GM12878 (cell line): Measurements from ENCODE around the gene NTF3. TPM values are rescaled to one million over a fixed set of nuclear protein-coding genes. Genes with fewer than 3 reads are reported as not detected.

Experiments used
- ATAC-seq: fragments of 200-7000 bp; cut with Tn5 transposase; 3 replicates; pipeline ENCODE4 v1.9.1; 2020; ENCODE audit warnings: mild to moderate bottlenecking, moderate library complexity
- BruUV-seq: library from RNA; stranded (reverse); fragments of 400-500 nt; replicated peaks from 2 replicates; lab custom pipeline; 2021; lab: Mats Ljungman, UMichigan
- CTCF ChIA-PET: fragments of 300-600 bp; sonication (Branson Sonifier 250); formaldehyde crosslinking; extraction: SDS; loops from one replicate; lab custom pipeline; 2021; ENCODE audit warnings: inconsistent platforms; lab: Yijun Ruan, JAX
- POLR2A ChIA-PET: fragments of 350-600 bp; formaldehyde crosslinking; extraction: SDS; loops from one replicate; lab custom pipeline; 2021; ENCODE audit warnings: inconsistent platforms; lab: Charles Lee
- RAD21 ChIA-PET: fragments of 300-600 bp; sonication (Branson Sonifier 250); formaldehyde crosslinking; loops from one replicate; lab custom pipeline; 2023; ENCODE audit warnings: antibody characterized with exemption; ENCODE audit not compliant: unreplicated experiment; lab: Charles Lee
- SMC1A ChIA-PET: fragments of 300-600 bp; sonication (Branson Sonifier 250); formaldehyde crosslinking; loops from one replicate; lab custom pipeline; 2023; ENCODE audit not compliant: unreplicated experiment, uncharacterized antibody; lab: Charles Lee
- DNase-seq: peaks from one replicate; pipeline ENCODE4 v3.0.0-alpha.2; 2011; ENCODE audit warnings: low read depth, low spot score
- FAIRE-seq: peaks from 3 replicates; lab custom pipeline; 2011; peaks lifted over from hg19 to GRCh38; lab: Jason Lieb, UNC
- H2AFZ ChIP-seq: 2 replicates; pipeline ENCODE4 v1.6.0; 2011; ENCODE audit warnings: low read depth, low read length, control low read depth; ENCODE audit not compliant: control insufficient read depth
- H3K27ac ChIP-seq: 2 replicates; pipeline ENCODE4 v1.5.1; 2011; ENCODE audit warnings: control low read depth; ENCODE audit not compliant: control insufficient read depth, insufficient read depth
- H3K27me3 ChIP-seq, 2 experiments: replicated peaks in 1 of 2; 2 replicates each; pipeline versions ENCODE4 v1.6.0 to v1.6.1; 2011; ENCODE audit warnings: low read length in 1 of 2; ENCODE audit not compliant: control insufficient read depth in 2 of 2, insufficient read depth in 2 of 2
- H3K36me3 ChIP-seq, 2 experiments: 2 replicates each; pipeline ENCODE4 v1.5.1; 2011; ENCODE audit warnings: low read length in 1 of 2; ENCODE audit not compliant: control insufficient read depth in 2 of 2, insufficient read depth in 2 of 2
- H3K4me1 ChIP-seq: 2 replicates; pipeline ENCODE4 v1.6.1; 2011; ENCODE audit warnings: mild to moderate bottlenecking, low read length, moderate library complexity, mixed read lengths; ENCODE audit not compliant: control insufficient read depth, insufficient read depth
- H3K4me2 ChIP-seq: 2 replicates; pipeline ENCODE4 v1.6.0; 2011; ENCODE audit warnings: control low read depth; ENCODE audit not compliant: control insufficient read depth, insufficient read depth
- H3K4me3 ChIP-seq: fragments of 200-600 bp; sonication (generic); 2 replicates; pipeline ENCODE4 v1.5.1; 2016
- H3K79me2 ChIP-seq: 2 replicates; pipeline ENCODE4 v1.6.0; 2011; ENCODE audit warnings: low read length; ENCODE audit not compliant: control insufficient read depth, insufficient read depth
- H3K9ac ChIP-seq: 2 replicates; pipeline ENCODE4 v1.8.0; 2011; ENCODE audit warnings: low read length, control low read depth, mixed read lengths; ENCODE audit not compliant: control insufficient read depth, insufficient read depth
- H3K9me3 ChIP-seq: replicated peaks from 3 replicates; pipeline ENCODE4 v1.5.1; 2011; ENCODE audit warnings: mild to moderate bottlenecking, low read length; ENCODE audit not compliant: control insufficient read depth, insufficient read depth
- H4K20me1 ChIP-seq: 2 replicates; pipeline ENCODE4 v1.6.0; 2011; ENCODE audit not compliant: control insufficient read depth, insufficient read depth
- NFXL1 ChIP-seq: fragments of 450-650 bp; IDR thresholded peaks from 2 replicates; pipeline ENCODE4 v1.6.1; 2017; ENCODE audit warnings: antibody characterized with exemption, mild to moderate bottlenecking, borderline replicate concordance
- NR2F1 ChIP-seq: fragments of 450-650 bp; conservative IDR thresholded peaks from 2 replicates; pipeline ENCODE4 v1.6.1; 2017; ENCODE audit warnings: mild to moderate bottlenecking
- TAF1 ChIP-seq: IDR thresholded peaks from 2 replicates; pipeline ENCODE4 v1.6.1; 2011; ENCODE audit warnings: mild to moderate bottlenecking, low read depth, low read length, borderline replicate concordance
- ZNF24 ChIP-seq: fragments of 450-650 bp; IDR thresholded peaks from 2 replicates; pipeline ENCODE4 v1.6.1; 2017; ENCODE audit warnings: antibody characterized with exemption, mild to moderate bottlenecking
- ZZZ3 ChIP-seq: IDR thresholded peaks from 2 replicates; pipeline ENCODE4 v1.6.1; 2011; ENCODE audit warnings: low read depth; ENCODE audit not compliant: control insufficient read depth, insufficient read length
- WGBS: methylation state at CpG from one replicate; pipeline ENCODE4 v1.1.6; 2016; ENCODE audit warnings: low lambda C conversion rate; ENCODE audit not compliant: insufficient replicate concordance, insufficient coverage; ENCODE audit errors: missing lambda C conversion rate; 5-methylcytosine and 5-hydroxymethylcytosine counted together
- in situ Hi-C: fragments of 300-500 bp; cut with MboI; formaldehyde crosslinking; loops from 9 replicates; pipeline ENCODE4 v1.14.3; 2018; ENCODE audit warnings: mixed read lengths
- intact Hi-C: fragments of 100-400 bp; cut with micrococcal nuclease; formaldehyde crosslinking; loops from one replicate; pipeline ENCODE4 v1.14.2; 2022; ENCODE audit not compliant: unreplicated experiment
- polyA plus RNA-seq, 11 experiments: library from polyadenylated mRNA; depleted of rRNA in 4 of 11; unstranded in 6 of 11; stranded (reverse) in 5 of 11; fragments of >200 nt; fragmentation: Nextera tagmentation in 4 of 11; fragmentation: Illumina TruSeq in 1 of 11; extraction: Ambion mirVana in 4 of 11; extraction: Trizol in 1 of 11; gene quantifications; 1 replicate in 1 of 11; 2 replicates in 10 of 11; pipeline versions ENCODE4 v1.2.1 to v1.2.3, GENCODE V29; 2011 to 2016; ENCODE audit warnings: inconsistent platforms in 2 of 11, missing spikeins in 2 of 11, low read depth in 1 of 11
- total RNA-seq, 4 experiments: library from RNA; depleted of rRNA in 3 of 4; stranded (reverse); fragments of >200 nt in 3 of 4; fragmentation: Illumina TruSeq in 1 of 4; extraction: Trizol in 1 of 4; gene quantifications; 2 replicates each; pipeline versions ENCODE4 v1.2.1 to v1.2.3, GENCODE V29; 2013 to 2021
- TF ChIP-seq, protein P1 (sequence below): fragments of 450-650 bp; IDR thresholded peaks from 2 replicates; pipeline ENCODE4 v1.6.1; 2017; ENCODE audit warnings: mild to moderate bottlenecking

The NTF3 gene
- total and polyA plus RNA-seq, 10 of the 15 experiments (the other 5 are each of a cell fraction or from before 2014, with no cell fraction given): 0.07 TPM; not detected in 9

DNA sequence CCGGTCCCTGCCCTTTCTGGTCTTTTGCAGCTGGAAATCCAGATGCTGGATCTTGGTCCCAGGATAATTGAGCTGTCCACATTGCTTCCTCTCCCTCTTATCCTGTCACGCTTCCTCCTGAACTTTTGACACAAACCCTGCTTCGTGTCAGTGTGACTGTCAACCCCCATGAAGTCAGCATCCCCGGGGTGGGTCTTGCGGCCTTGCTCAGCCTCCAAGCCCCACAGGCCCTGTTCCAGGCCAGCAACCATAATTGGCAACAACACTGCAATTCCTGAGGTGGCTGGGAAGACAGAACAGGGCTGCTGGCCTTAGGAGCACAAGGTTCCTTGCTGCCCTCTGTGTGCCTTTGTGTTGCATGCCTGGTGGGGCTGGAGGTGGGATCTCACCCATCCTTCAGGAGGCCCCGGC is 74.9 kb downstream of the NTF3 start:
- no peak for TF ChIP-seq ZZZ3
- TF ChIP-seq NR2F1: no peak
- no peak for TF ChIP-seq TAF1
- TF ChIP-seq ZNF24: no peak
- no peak for TF ChIP-seq NFXL1
- TF ChIP-seq, protein P1, sequence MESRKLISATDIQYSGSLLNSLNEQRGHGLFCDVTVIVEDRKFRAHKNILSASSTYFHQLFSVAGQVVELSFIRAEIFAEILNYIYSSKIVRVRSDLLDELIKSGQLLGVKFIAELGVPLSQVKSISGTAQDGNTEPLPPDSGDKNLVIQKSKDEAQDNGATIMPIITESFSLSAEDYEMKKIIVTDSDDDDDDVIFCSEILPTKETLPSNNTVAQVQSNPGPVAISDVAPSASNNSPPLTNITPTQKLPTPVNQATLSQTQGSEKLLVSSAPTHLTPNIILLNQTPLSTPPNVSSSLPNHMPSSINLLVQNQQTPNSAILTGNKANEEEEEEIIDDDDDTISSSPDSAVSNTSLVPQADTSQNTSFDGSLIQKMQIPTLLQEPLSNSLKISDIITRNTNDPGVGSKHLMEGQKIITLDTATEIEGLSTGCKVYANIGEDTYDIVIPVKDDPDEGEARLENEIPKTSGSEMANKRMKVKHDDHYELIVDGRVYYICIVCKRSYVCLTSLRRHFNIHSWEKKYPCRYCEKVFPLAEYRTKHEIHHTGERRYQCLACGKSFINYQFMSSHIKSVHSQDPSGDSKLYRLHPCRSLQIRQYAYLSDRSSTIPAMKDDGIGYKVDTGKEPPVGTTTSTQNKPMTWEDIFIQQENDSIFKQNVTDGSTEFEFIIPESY: no peak
- TF ChIP-seq, all 136 proteins: peak for 0
- H3K4me1 ChIP-seq: no peaks in the 10 kb centered on the region
- WGBS: 9% methylated on average over 6 of the region's 6 CpGs
- H2AFZ ChIP-seq: no peak overlapping the region
- H3K79me2 ChIP-seq: no peaks in the 10 kb centered on the region
- no peaks in the 10 kb centered on the region for H3K36me3 ChIP-seq
- no peak for DNase-seq
- in situ Hi-C loops (no loop called here), intact Hi-C loops (no loop called here)
- H3K27me3 ChIP-seq: no peaks in the 10 kb centered on the region; a peak in 2 of 4 replicates
- no peak overlapping the region for H3K4me2 ChIP-seq
- no TSS peak for BruUV-seq
- no peak overlapping the region for H3K4me3 ChIP-seq
- ChIA-PET CTCF (no interaction called here), SMC1A (no interaction called here), POLR2A (no interaction called here), RAD21 (no interaction called here)
- no peak overlapping the region for H3K9ac ChIP-seq
- no peak for ATAC-seq
- H3K9me3 ChIP-seq: no peaks in the 10 kb centered on the region
- FAIRE-seq: no peak
- no peak overlapping the region for H3K27ac ChIP-seq
- H4K20me1 ChIP-seq: no peaks in the 10 kb centered on the region
